Right atrium auricular region (tissue), 2 donors: ENCODE results near the gene MSRB3. TPM values are rescaled to one million over a fixed set of nuclear protein-coding genes. Genes with fewer than 3 reads are reported as not detected.

ENCODE experiments used
- DNase-seq: peaks from one replicate; pipeline ENCODE4 v3.0.0-alpha.2; 2019; ENCODE audit warnings: low spot score
- H3K27ac ChIP-seq, 2 donors: fragments of 200-600 bp; sonication (generic); 1 replicate in 1 of 2; 2 replicates in 1 of 2; pipeline ENCODE4 v1.5.1; 2016 to 2019
- H3K27me3 ChIP-seq, 2 donors: fragments of 200-600 bp; sonication (generic); one replicate each; pipeline versions ENCODE4 v1.5.1 to v1.6.0; 2017 to 2019
- H3K36me3 ChIP-seq: fragments of 200-600 bp; sonication (generic); one replicate; pipeline ENCODE4 v1.5.1; 2016
- H3K4me1 ChIP-seq, 2 donors: fragments of 200-600 bp; sonication (generic); one replicate each; pipeline versions ENCODE4 v1.5.1 to v1.6.0; 2017 to 2019
- H3K4me3 ChIP-seq, 2 donors: fragments of 200-600 bp; sonication (generic); 1 replicate in 1 of 2; 2 replicates in 1 of 2; pipeline ENCODE4 v1.5.1; 2017 to 2019; ENCODE audit warnings: mild to moderate bottlenecking in 1 of 2, moderate library complexity in 1 of 2
- H3K9me3 ChIP-seq, 2 donors: fragments of 200-600 bp; sonication (generic); one replicate each; pipeline ENCODE4 v1.5.1; 2019
- CTCF ChIP-seq, 2 donors: fragments of 200-600 bp; sonication (generic); IDR thresholded peaks; one replicate each; pipeline ENCODE4 v1.5.1; 2019; ENCODE audit warnings: antibody characterized with exemption in 2 of 2
- total RNA-seq, 2 donors: library from RNA; depleted of rRNA; stranded (reverse); fragments of >200 nt; gene quantifications; one replicate each; pipeline ENCODE4 v1.1.0, GENCODE V29; 2016

The MSRB3 gene
- total RNA-seq, 2 donors from 2014 or later = 98.3 to 108 TPM

GRCh38 chr12:65319688-65320200 lies 41.3 kb downstream of the MSRB3 start:
- TF ChIP-seq CTCF (IDR thresholded peaks at IDR 0.05) = no peak
- no peak for DNase-seq
- H3K9me3 ChIP-seq = no peaks in the 10 kb centered on the region

GRCh38 chr12:65323070-65323469 lies 44.6 kb downstream of the MSRB3 start:
- no peak for TF ChIP-seq CTCF (IDR thresholded peaks at IDR 0.05)
- no peak for DNase-seq
- no peak overlapping the region for H3K4me3 ChIP-seq

More at GRCh38 chr12:65319688-65320200, 41.3 kb downstream of the MSRB3 start:
- H3K36me3 ChIP-seq = peaks cover 4% of the 10 kb centered on the region
- no peaks in the 10 kb centered on the region for H3K27me3 ChIP-seq
- no peak overlapping the region for H3K27ac ChIP-seq
- peaks cover 0 to 1% of the 10 kb centered on the region in 2 donors for H3K4me1 ChIP-seq
- H3K4me3 ChIP-seq = no peak overlapping the region

GRCh38 chr12:65324056-65324455 lies 45.6 kb downstream of the MSRB3 start:
- Histone ChIP-seq H3K9me3 (no peaks in the 10 kb centered on the region), H3K4me1 (peaks cover 0 to 14% of the 10 kb centered on the region in 2 donors), H3K4me3 (no peak overlapping the region), H3K27ac (no peak overlapping the region), H3K27me3 (no peaks in the 10 kb centered on the region), H3K36me3 (peaks cover under 1% of the 10 kb centered on the region)
- TF ChIP-seq CTCF (IDR thresholded peaks at IDR 0.05) = no peak
- no peak for DNase-seq

More at GRCh38 chr12:65323070-65323469, 44.6 kb downstream of the MSRB3 start:
- Histone ChIP-seq H3K36me3 (no peaks in the 10 kb centered on the region), H3K4me1 (peaks cover 0 to 13% of the 10 kb centered on the region in 2 donors), H3K9me3 (no peaks in the 10 kb centered on the region), H3K27me3 (no peaks in the 10 kb centered on the region), H3K27ac (no peak overlapping the region)

GRCh38 chr12:65324551-65324950 lies 46.1 kb downstream of the MSRB3 start:
- Histone ChIP-seq H3K4me1 (peaks cover 0 to 14% of the 10 kb centered on the region in 2 donors), H3K9me3 (no peaks in the 10 kb centered on the region), H3K4me3 (no peak overlapping the region), H3K36me3 (peaks cover 5% of the 10 kb centered on the region), H3K27ac (no peak overlapping the region), H3K27me3 (no peaks in the 10 kb centered on the region)
- no peak for DNase-seq
- no peak for TF ChIP-seq CTCF (IDR thresholded peaks at IDR 0.05)

GRCh38 chr12:65325183-65325582 lies 46.7 kb downstream of the MSRB3 start:
- no peak overlapping the region for H3K4me3 ChIP-seq
- H3K27ac ChIP-seq = no peak overlapping the region
- H3K4me1 ChIP-seq = peaks cover 0 to 14% of the 10 kb centered on the region in 2 donors
- no peak for DNase-seq
- H3K9me3 ChIP-seq = no peaks in the 10 kb centered on the region
- H3K36me3 ChIP-seq = peaks cover 6% of the 10 kb centered on the region
- H3K27me3 ChIP-seq = no peaks in the 10 kb centered on the region
- no peak for TF ChIP-seq CTCF (IDR thresholded peaks at IDR 0.05)

- DNase-seq = no peak
- H3K27ac ChIP-seq = no peak overlapping the region
- H3K4me3 ChIP-seq = no peak overlapping the region
- peaks cover 0 to 14% of the 10 kb centered on the region in 2 donors for H3K4me1 ChIP-seq
- H3K9me3 ChIP-seq = no peaks in the 10 kb centered on the region
- TF ChIP-seq CTCF (IDR thresholded peaks at IDR 0.05) = no peak
- no peaks in the 10 kb centered on the region for H3K27me3 ChIP-seq
- H3K36me3 ChIP-seq = peaks cover 12% of the 10 kb centered on the region
Observed at GRCh38 chr12:65326616-65327015, 48.1 kb downstream of the MSRB3 start.
